Activated T-cell treated with anti-CD3 and anti-CD28 coated beads, Interleukin-2, amount 50 U/mL, for 72 hours (primary cell): ENCODE data around the gene ITGA5. TPM values are rescaled to one million over a fixed set of nuclear protein-coding genes. Genes with fewer than 3 reads are reported as not detected.
A peak's percentile ranks its signal among the peaks of the same experiment; 100 is the strongest.
"Not testable (repeated sequence)": the region's sequence is repeated elsewhere in the genome, so short reads cannot be mapped to it uniquely, and the experiment has no call there.

ENCODE experiments used
- ATAC-seq, 2 donors: fragments of 150-1000 bp; cut with Tn5 transposase; replicated peaks in 1 of 2; 2 replicates each; pipeline ENCODE4 v1.10.0; 2021; ENCODE audit warnings: moderate library complexity in 2 of 2, mild to moderate bottlenecking in 1 of 2
- DNase-seq, 2 donors: peaks; one replicate each; pipeline ENCODE4 v3.0.0; 2021 to 2022; ENCODE audit warnings: mixed read lengths in 1 of 2
- H3K27ac Mint-ChIP-seq: one replicate; pipeline ENCODE4 v1.8.0; 2022; ENCODE audit warnings: mild to moderate bottlenecking, moderate library complexity, mixed read lengths
- H3K27me3 Mint-ChIP-seq: one replicate; pipeline ENCODE4 v1.8.0; 2022; ENCODE audit warnings: low read depth, mixed read lengths
- H3K36me3 Mint-ChIP-seq, 2 donors: one replicate each; pipeline ENCODE4 v1.8.0; 2022; ENCODE audit warnings: mixed read lengths in 2 of 2, mild to moderate bottlenecking in 1 of 2; ENCODE audit not compliant: insufficient read depth in 2 of 2
- H3K4me1 Mint-ChIP-seq: one replicate; pipeline ENCODE4 v1.8.0; 2022; ENCODE audit warnings: low read depth, mixed read lengths
- H3K4me3 Mint-ChIP-seq, 2 donors: one replicate each; pipeline ENCODE4 v1.8.0; 2022; ENCODE audit warnings: mild to moderate bottlenecking in 2 of 2, mixed read lengths in 2 of 2, moderate library complexity in 2 of 2
- H3K9me3 Mint-ChIP-seq, 2 donors: one replicate each; pipeline ENCODE4 v1.8.0; 2022; ENCODE audit warnings: mixed read lengths in 2 of 2
- total RNA-seq, 2 donors: library from RNA; stranded (reverse); gene quantifications; one replicate each; pipeline ENCODE4 v1.2.3, GENCODE V29; 2022

ITGA5 gene
- total RNA-seq, 2 donors from 2014 or later = 20.6 to 27.4 TPM

GRCh38 chr12:54363618-54364017 lies 55.4 kb downstream of the ITGA5 start:
- Mint-ChIP-seq H3K9me3 (no peaks in the 10 kb centered on the region), H3K4me1 (peaks cover 42% of the 10 kb centered on the region), H3K27ac (peak overlapping the region; percentile 78), H3K36me3 (no peaks in the 10 kb centered on the region), H3K27me3 (peaks cover 22% of the 10 kb centered on the region), H3K4me3 (peak overlapping the region; percentile 63 to 87)
- ATAC-seq (no peak), DNase-seq (no peak)

DNA sequence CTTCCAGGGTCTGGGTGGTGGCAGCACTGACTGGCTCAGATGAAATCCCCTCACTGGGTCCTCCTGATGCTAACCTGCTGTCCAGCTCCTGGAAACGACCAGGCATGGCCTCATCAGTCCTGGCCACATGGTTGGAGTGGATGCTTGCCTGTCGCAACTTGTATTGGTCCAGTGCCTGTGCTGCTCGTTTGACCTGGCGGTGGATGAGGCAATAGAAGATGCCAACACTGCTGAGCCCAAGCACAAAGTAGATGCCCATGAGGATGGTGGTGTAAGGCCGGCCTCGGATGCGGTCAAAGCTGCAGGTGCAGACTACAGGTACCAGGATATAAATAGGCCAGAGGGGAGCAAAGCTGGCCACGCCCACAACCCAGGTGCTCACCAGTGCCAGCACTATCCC lies 56.0 kb downstream of the ITGA5 start:
- H3K9me3 Mint-ChIP-seq = no peaks in the 10 kb centered on the region
- H3K27ac Mint-ChIP-seq = no peak overlapping the region
- H3K27me3 Mint-ChIP-seq = peaks cover 20% of the 10 kb centered on the region
- no peak for ATAC-seq
- H3K4me1 Mint-ChIP-seq = peaks cover 37% of the 10 kb centered on the region
- H3K36me3 Mint-ChIP-seq = no peaks in the 10 kb centered on the region
- DNase-seq = no peak
- H3K4me3 Mint-ChIP-seq = peak overlapping the region; percentile 63 to 87

GRCh38 chr12:54360717-54361456 lies 58.2 kb downstream of the ITGA5 start:
- Mint-ChIP-seq H3K27ac (peak overlapping the region; percentile 64), H3K9me3 (no peaks in the 10 kb centered on the region), H3K4me1 (peaks cover 37% of the 10 kb centered on the region), H3K4me3 (peak overlapping the region; percentile 44 to 52), H3K27me3 (peaks cover 6% of the 10 kb centered on the region), H3K36me3 (no peaks in the 10 kb centered on the region)
- ATAC-seq (no peak), DNase-seq (peak; percentile 53 to 63)

- Mint-ChIP-seq H3K4me3 (no peak overlapping the region), H3K9me3 (no peaks in the 10 kb centered on the region), H3K27me3 (peaks cover 6% of the 10 kb centered on the region), H3K27ac (no peak overlapping the region), H3K36me3 (no peaks in the 10 kb centered on the region), H3K4me1 (peaks cover 34% of the 10 kb centered on the region)
- DNase-seq = no peak
- ATAC-seq = no peak
Observed at GRCh38 chr12:54359762-54360351, 59.2 kb downstream of the ITGA5 start.

- Mint-ChIP-seq H3K27ac (no peak overlapping the region), H3K27me3 (peaks cover 6% of the 10 kb centered on the region), H3K9me3 (no peaks in the 10 kb centered on the region), H3K4me3 (no peak overlapping the region), H3K36me3 (no peaks in the 10 kb centered on the region), H3K4me1 (peaks cover 26% of the 10 kb centered on the region)
- ATAC-seq (peak; percentile 93 to 94), DNase-seq (peak; percentile 91 to 95)
Observed at GRCh38 chr12:54358945-54359761, 59.9 kb downstream of the ITGA5 start.

DNA sequence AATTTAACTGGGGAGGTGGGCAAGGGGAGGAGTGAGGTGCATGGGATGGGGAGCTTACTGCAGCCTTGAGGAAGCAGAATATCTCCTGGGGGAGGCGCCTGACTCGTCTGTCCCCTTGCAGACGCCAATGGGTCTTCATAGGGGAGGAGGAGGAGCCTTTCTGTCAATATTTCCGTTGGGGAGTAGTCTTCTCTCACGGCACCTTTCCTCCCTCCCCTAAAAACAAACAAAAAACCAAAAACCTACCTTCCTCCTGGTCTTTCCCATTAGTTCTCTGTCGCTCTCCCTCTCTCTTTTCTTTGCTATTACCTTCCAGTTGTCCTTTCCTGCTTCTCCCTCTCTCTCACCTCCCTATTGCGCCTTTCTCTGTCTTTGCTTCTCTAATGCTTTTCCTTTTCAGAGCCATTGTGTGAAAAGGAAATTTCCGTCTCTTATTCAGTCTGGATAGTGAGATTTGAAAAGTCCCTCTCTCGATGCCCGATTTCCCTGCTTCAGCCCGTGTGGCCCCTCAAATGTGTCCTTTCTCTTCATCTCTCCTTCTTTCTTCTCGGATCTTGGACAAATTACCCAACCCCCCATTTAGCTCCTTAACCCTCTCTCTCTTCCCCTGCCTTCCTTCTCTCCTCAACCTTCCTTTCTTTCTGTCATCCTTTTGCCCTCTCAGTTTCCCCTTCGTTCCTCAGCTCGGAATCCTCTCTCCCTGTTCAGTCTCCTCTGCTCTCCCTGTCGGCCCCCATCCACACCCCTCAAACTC lies 60.7 kb downstream of the ITGA5 start:
- H3K4me3 Mint-ChIP-seq = no peak overlapping the region
- H3K9me3 Mint-ChIP-seq = no peaks in the 10 kb centered on the region
- DNase-seq (peak; percentile 55 to 62), ATAC-seq (peak in 1 of 2 donors; percentile 19)
- peaks cover 4% of the 10 kb centered on the region for H3K27me3 Mint-ChIP-seq
- no peaks in the 10 kb centered on the region for H3K36me3 Mint-ChIP-seq
- no peak overlapping the region for H3K27ac Mint-ChIP-seq
- peaks cover 19% of the 10 kb centered on the region for H3K4me1 Mint-ChIP-seq

DNA sequence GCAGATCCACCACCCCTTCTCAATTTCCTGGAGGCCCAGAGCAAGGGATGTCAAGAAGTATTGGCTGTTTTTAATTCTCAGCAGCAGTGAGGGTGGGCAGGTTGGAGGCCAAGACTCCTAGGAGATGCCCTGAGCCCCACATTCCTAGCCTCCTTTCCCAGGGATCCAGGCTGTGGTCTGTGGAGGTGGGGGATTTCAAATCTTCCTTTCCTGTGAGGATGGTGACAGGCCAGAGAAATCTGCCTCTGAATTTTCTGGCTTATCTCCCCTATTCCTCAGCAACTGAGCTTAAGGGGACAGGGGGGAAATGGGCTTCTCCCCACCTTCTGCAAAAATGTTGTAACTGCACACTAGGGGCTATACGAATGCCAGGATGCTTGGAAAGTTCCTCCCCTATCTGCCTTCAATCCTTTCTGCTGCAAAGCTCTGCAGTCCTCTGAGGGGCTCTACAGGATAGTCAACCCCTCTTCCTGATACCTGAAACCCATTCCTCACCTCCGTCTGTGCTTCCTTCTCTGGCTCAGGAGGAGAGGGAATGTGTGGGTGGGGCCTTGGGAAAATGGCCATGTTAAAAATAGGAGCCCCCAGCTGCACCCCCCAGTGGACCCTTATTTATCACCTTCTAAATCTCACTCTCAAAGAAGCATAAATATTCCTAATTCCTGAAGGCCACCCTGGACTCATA lies 61.4 kb downstream of the ITGA5 start:
- Mint-ChIP-seq H3K27ac (no peak overlapping the region), H3K4me3 (no peak overlapping the region), H3K27me3 (no peaks in the 10 kb centered on the region), H3K36me3 (no peaks in the 10 kb centered on the region), H3K4me1 (peaks cover 14% of the 10 kb centered on the region), H3K9me3 (no peaks in the 10 kb centered on the region)
- DNase-seq (no peak), ATAC-seq (no peak)

- no peak overlapping the region for H3K27ac Mint-ChIP-seq
- H3K4me3 Mint-ChIP-seq = no peak overlapping the region
- no peaks in the 10 kb centered on the region for H3K9me3 Mint-ChIP-seq
- peaks cover 19% of the 10 kb centered on the region for H3K4me1 Mint-ChIP-seq
- no peaks in the 10 kb centered on the region for H3K36me3 Mint-ChIP-seq
- DNase-seq = no peak
- no peak for ATAC-seq
- H3K27me3 Mint-ChIP-seq = no peaks in the 10 kb centered on the region
Observed at GRCh38 chr12:54356951-54357356, 62.1 kb downstream of the ITGA5 start.

- no peaks in the 10 kb centered on the region for H3K36me3 Mint-ChIP-seq
- H3K4me3 Mint-ChIP-seq = no peak overlapping the region
- H3K9me3 Mint-ChIP-seq = no peaks in the 10 kb centered on the region
- H3K4me1 Mint-ChIP-seq = peaks cover 25% of the 10 kb centered on the region
- no peak overlapping the region for H3K27ac Mint-ChIP-seq
- no peak for ATAC-seq
- no peaks in the 10 kb centered on the region for H3K27me3 Mint-ChIP-seq
- DNase-seq = no peak
Observed at GRCh38 chr12:54356228-54356627, 62.8 kb downstream of the ITGA5 start.

- no peak for ATAC-seq
- Mint-ChIP-seq H3K9me3 (no peaks in the 10 kb centered on the region), H3K27ac (peak overlapping the region; percentile 74), H3K4me1 (peaks cover 19% of the 10 kb centered on the region), H3K4me3 (no peak overlapping the region), H3K27me3 (no peaks in the 10 kb centered on the region), H3K36me3 (no peaks in the 10 kb centered on the region)
- no peak for DNase-seq
Observed at GRCh38 chr12:54355104-54355815, 63.8 kb downstream of the ITGA5 start.

GRCh38 chr12:54354271-54354670 lies 64.8 kb downstream of the ITGA5 start:
- not testable (repeated sequence) for H3K4me3 Mint-ChIP-seq, ATAC-seq, DNase-seq, H3K36me3 Mint-ChIP-seq, H3K9me3 Mint-ChIP-seq, H3K27me3 Mint-ChIP-seq
- peaks cover 19% of the 10 kb centered on the region for H3K4me1 Mint-ChIP-seq
- H3K27ac Mint-ChIP-seq = peak overlapping the region; percentile 43
